SJSA1 (cell line): ENCODE measurements around the gene C1QL4. TPM values are rescaled to one million over a fixed set of nuclear protein-coding genes. Genes with fewer than 3 reads are reported as not detected.

ENCODE experiments used
- total RNA-seq: library from RNA; depleted of rRNA; stranded (reverse); fragments of >200 nt; shearing (Covaris generic); gene quantifications from 2 replicates; pipeline ENCODE4 v1.2.3, GENCODE V29; 2014; rRNA removed

Gene C1QL4
- total RNA-seq, 1 experiment from 2014 or later = 1.9 TPM

Other genes starting within 250 kb of the C1QL4 start
- not detected in 2 replicates for gene DHH, start 242.4 kb downstream of the C1QL4 start, total RNA-seq
- 9.0 and 16.0 TPM in 2 replicates for gene LMBR1L, start 226.3 kb downstream of the C1QL4 start, total RNA-seq
- gene TUBA1B, start 205.8 kb downstream of the C1QL4 start, total RNA-seq = 4,389 and 5,186 TPM in 2 replicates
- gene TUBA1A, start 148.1 kb downstream of the C1QL4 start, total RNA-seq = 335 and 444 TPM in 2 replicates
- 936 and 1,296 TPM in 2 replicates for gene TUBA1C, start 72.1 kb downstream of the C1QL4 start, total RNA-seq
- not detected in 2 replicates for gene PRPH, start 42.0 kb downstream of the C1QL4 start, total RNA-seq
- 50.1 and 50.8 TPM in 2 replicates for gene TROAP, start 13.9 kb downstream of the C1QL4 start, total RNA-seq
- gene DNAJC22, start 9.7 kb upstream of the C1QL4 start, total RNA-seq = 6.3 and 9.6 TPM in 2 replicates
- gene SPATS2, start 30.3 kb upstream of the C1QL4 start, total RNA-seq = 41.7 and 44.6 TPM in 2 replicates
- gene KCNH3, start 201.8 kb upstream of the C1QL4 start, total RNA-seq = 0.08 and 0.53 TPM in 2 replicates
- gene MCRS1, start 231.0 kb upstream of the C1QL4 start, total RNA-seq = 73.6 and 79.5 TPM in 2 replicates